ENCODE results near the gene FGF1. TPM values are rescaled to one million over a fixed set of nuclear protein-coding genes. Genes with fewer than 3 reads are reported as not detected.

The FGF1 gene
- total and polyA plus RNA-seq, 12 donors: 0.42 to 2.5 (median 0.90) TPM

- Histone ChIP-seq H3K4me1 (replicated peaks in 1 of 2) (peaks cover 0 to 13% of the 10 kb centered on the region in 2 donors), H3K4me3 (no peak overlapping the region), H3K9me3 (replicated peaks in 1 of 3) (no peaks in the 10 kb centered on the region), H3K27me3 (no peaks in the 10 kb centered on the region), H3K27ac (no peak overlapping the region), H3K36me3 (replicated peaks in 1 of 2) (no peaks in the 10 kb centered on the region)
- no peak for DNase-seq
- no peak for TF ChIP-seq POLR2A (IDR thresholded peaks at IDR 0.05)
- no peak for TF ChIP-seq CTCF (IDR thresholded peaks at IDR 0.05)
- intact Hi-C loops (cut with DNase I): no loop called here
- WGBS, 4 donors: 71 to 88% (median 76%) methylated on average over 3 to 4 of the region's 4 CpGs
These were observed 39.6 kb upstream of the FGF1 start for GRCh38 chr5:142725231-142726187.

GRCh38 chr5:142724821-142725220 is 38.9 kb upstream of the FGF1 start:
- TF ChIP-seq POLR2A (IDR thresholded peaks at IDR 0.05) (no peak), CTCF (IDR thresholded peaks at IDR 0.05) (no peak)
- no peak overlapping the region for H3K27ac ChIP-seq
- no peak for DNase-seq
- no peaks in the 10 kb centered on the region for H3K36me3 ChIP-seq (replicated peaks in 1 of 2)
- intact Hi-C loops (cut with DNase I): no loop called here
- no peaks in the 10 kb centered on the region for H3K27me3 ChIP-seq
- no peak overlapping the region for H3K4me3 ChIP-seq
- no peaks in the 10 kb centered on the region for H3K9me3 ChIP-seq (replicated peaks in 1 of 3)
- H3K4me1 ChIP-seq (replicated peaks in 1 of 2): peaks cover 0 to 13% of the 10 kb centered on the region in 2 donors
- WGBS, 4 donors: 84 to 90% (median 87%) methylated on average over 9 of the region's 9 CpGs

GRCh38 chr5:142722896-142723295 is 37.0 kb upstream of the FGF1 start:
- H3K36me3 ChIP-seq (replicated peaks in 1 of 2): no peaks in the 10 kb centered on the region
- DNase-seq: no peak
- no peak overlapping the region for H3K4me3 ChIP-seq
- intact Hi-C loops (cut with DNase I): no loop called here
- no peak for TF ChIP-seq POLR2A (IDR thresholded peaks at IDR 0.05)
- TF ChIP-seq CTCF (IDR thresholded peaks at IDR 0.05): no peak
- H3K9me3 ChIP-seq (replicated peaks in 1 of 3): no peaks in the 10 kb centered on the region
- no peak overlapping the region for H3K27ac ChIP-seq
- peaks cover 0 to 13% of the 10 kb centered on the region in 2 donors for H3K4me1 ChIP-seq (replicated peaks in 1 of 2)
- no peaks in the 10 kb centered on the region for H3K27me3 ChIP-seq
- 87 to 95% (median 90%) methylated on average over 3 to 4 of the region's 4 CpGs for WGBS, 4 donors

- no peak for TF ChIP-seq CTCF (IDR thresholded peaks at IDR 0.05)
- no peaks in the 10 kb centered on the region for H3K9me3 ChIP-seq (replicated peaks in 1 of 3)
- peaks cover 0 to 15% of the 10 kb centered on the region in 2 donors for H3K4me1 ChIP-seq (replicated peaks in 1 of 2)
- no peaks in the 10 kb centered on the region for H3K27me3 ChIP-seq
- intact Hi-C loops (cut with DNase I): no loop called here
- DNase-seq: no peak
- no peaks in the 10 kb centered on the region for H3K36me3 ChIP-seq (replicated peaks in 1 of 2)
- WGBS, 4 donors: 86 to 93% (median 88%) methylated on average over 6 of the region's 6 CpGs
- no peak overlapping the region for H3K27ac ChIP-seq
- H3K4me3 ChIP-seq: no peak overlapping the region
These were observed 36.3 kb upstream of the FGF1 start for GRCh38 chr5:142722146-142722545.
